Vagina (tissue), 2 donors: ENCODE measurements around the gene DNMT3A.

ENCODE experiments used
- CTCF ChIP-seq, 3 experiments: fragments of 450-650 bp in 2 of 3; fragments of 200-600 bp in 1 of 3; sonication (generic) in 1 of 3; IDR thresholded peaks; one replicate each; pipeline ENCODE4 v1.5.1; 2017 to 2019; ENCODE audit warnings: antibody characterized with exemption in 3 of 3, mild to moderate bottlenecking in 2 of 3, moderate library complexity in 2 of 3
- POLR2A ChIP-seq, 2 donors: fragments of 450-650 bp; IDR thresholded peaks; one replicate each; pipeline ENCODE4 v1.6.1; 2017; ENCODE audit warnings: antibody characterized with exemption in 2 of 2, mild to moderate bottlenecking in 2 of 2, moderate library complexity in 2 of 2
- POLR2AphosphoS5 ChIP-seq, 2 donors: sonication (generic); formaldehyde crosslinking; IDR thresholded peaks; one replicate each; pipeline ENCODE4 v1.9.0; 2017; ENCODE audit warnings: antibody characterized with exemption in 2 of 2, mild to moderate bottlenecking in 2 of 2, low read depth in 1 of 2; ENCODE audit not compliant: insufficient read depth in 1 of 2

DNA sequence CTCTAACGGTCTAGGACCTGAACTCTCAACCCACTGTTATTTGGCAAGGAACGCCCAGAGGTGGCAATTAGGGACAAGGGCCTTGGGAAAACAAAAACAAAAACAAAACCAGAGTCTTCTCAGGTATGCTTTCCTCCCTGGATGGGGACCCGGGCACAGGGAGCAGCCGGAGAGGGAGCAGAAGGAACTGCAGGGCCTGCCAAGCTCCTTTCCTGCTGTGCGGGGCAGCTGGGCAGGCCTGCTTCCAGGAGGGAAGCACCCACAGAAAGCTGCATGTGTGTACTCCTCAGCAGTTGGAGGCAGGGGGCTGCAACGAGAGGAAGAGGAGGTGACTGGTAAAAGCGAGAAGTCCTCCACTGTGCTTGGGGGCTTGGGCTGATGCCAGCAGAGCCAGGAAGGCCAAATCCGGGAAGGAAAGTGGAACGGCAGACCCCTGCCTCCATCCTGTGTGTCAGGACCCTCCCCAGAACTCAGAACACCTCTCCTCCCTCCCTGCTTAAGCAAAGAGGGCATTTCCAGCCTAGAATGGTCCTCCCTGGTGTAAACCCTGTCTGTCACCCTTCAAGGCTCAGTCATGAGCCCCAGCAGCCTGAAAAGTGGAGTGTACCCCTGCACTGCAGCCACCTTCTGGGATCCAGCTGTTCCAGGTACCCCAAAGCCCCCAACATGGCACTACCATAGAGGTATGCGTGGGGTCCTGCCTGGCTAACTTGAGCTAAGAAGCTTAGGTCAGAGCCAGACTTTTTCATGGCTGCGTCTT lies 56.3 kb downstream of the DNMT3A start:
- TF ChIP-seq CTCF (IDR thresholded peaks at IDR 0.05) = no peak
- no peak for TF ChIP-seq POLR2A (IDR thresholded peaks at IDR 0.05)
- no peak for TF ChIP-seq POLR2AphosphoS5 (IDR thresholded peaks at IDR 0.05; ENCODE audit: insufficient read depth in 1 of 2, low read depth in 1 of 2)
